Hepatocyte (in vitro differentiated cells): ENCODE results near the gene AKIP1. TPM values are rescaled to one million over a fixed set of nuclear protein-coding genes. Genes with fewer than 3 reads are reported as not detected.

Source experiments
- DNase-seq: peaks from one replicate; pipeline ENCODE4 v3.0.0-alpha.2; 2016; ENCODE audit warnings: low spot score
- H2AFZ ChIP-seq: fragments of 200-600 bp; sonication (generic); 2 replicates; pipeline ENCODE4 v1.6.0; 2016; ENCODE audit warnings: antibody characterized with exemption, mild to moderate bottlenecking
- H3K27ac ChIP-seq: fragments of 200-600 bp; sonication (generic); 2 replicates; pipeline ENCODE4 v1.5.1; 2016; ENCODE audit warnings: mild to moderate bottlenecking
- H3K27me3 ChIP-seq: fragments of 200-600 bp; sonication (generic); 2 replicates; pipeline ENCODE4 v1.6.1; 2016
- H3K36me3 ChIP-seq: fragments of 200-600 bp; sonication (generic); replicated peaks from 2 replicates; pipeline ENCODE4 v1.5.1; 2016; ENCODE audit warnings: low read depth; ENCODE audit not compliant: insufficient read depth
- H3K4me1 ChIP-seq: fragments of 200-600 bp; sonication (generic); 2 replicates; pipeline ENCODE4 v1.5.1; 2016; ENCODE audit warnings: mild to moderate bottlenecking, moderate library complexity; ENCODE audit not compliant: insufficient read depth
- H3K4me2 ChIP-seq: fragments of 200-600 bp; sonication (generic); 2 replicates; pipeline ENCODE4 v1.6.0; 2016
- H3K4me3 ChIP-seq: fragments of 200-600 bp; sonication (generic); 2 replicates; pipeline ENCODE4 v1.5.1; 2016; ENCODE audit warnings: mild to moderate bottlenecking
- H3K79me2 ChIP-seq: fragments of 200-600 bp; sonication (generic); 2 replicates; pipeline ENCODE4 v1.6.0; 2017; ENCODE audit warnings: mild to moderate bottlenecking
- H3K9me2 ChIP-seq: fragments of 200-600 bp; sonication (generic); replicated peaks from 2 replicates; pipeline ENCODE4 v1.6.0; 2017; ENCODE audit warnings: mild to moderate bottlenecking; ENCODE audit not compliant: insufficient read depth
- H3K9me3 ChIP-seq: fragments of 200-600 bp; sonication (generic); 2 replicates; pipeline ENCODE4 v1.5.1; 2016; ENCODE audit warnings: low read depth, mild to moderate bottlenecking
- H4K20me1 ChIP-seq: fragments of 200-600 bp; sonication (generic); 2 replicates; pipeline ENCODE4 v1.6.0; 2016; ENCODE audit warnings: mild to moderate bottlenecking; ENCODE audit not compliant: insufficient read depth, poor library complexity, severe bottlenecking
- EZH2 ChIP-seq: fragments of 200-600 bp; sonication (generic); IDR thresholded peaks from 2 replicates; pipeline ENCODE4 v1.6.1; 2016; ENCODE audit warnings: antibody characterized with exemption, mild to moderate bottlenecking, borderline replicate concordance
- EZH2phosphoT487 ChIP-seq: fragments of 200-600 bp; sonication (generic); IDR thresholded peaks from one replicate; pipeline ENCODE4 v1.6.1; 2018; ENCODE audit warnings: antibody characterized with exemption, mild to moderate bottlenecking, low read depth, moderate library complexity; ENCODE audit not compliant: unreplicated experiment, severe bottlenecking
- WGBS: methylation state at CpG from one replicate; pipeline ENCODE4 v1.1.6; 2016; ENCODE audit warnings: low lambda C conversion rate; ENCODE audit errors: missing lambda C conversion rate; 5-methylcytosine and 5-hydroxymethylcytosine counted together
- polyA plus RNA-seq: library from polyadenylated mRNA; unstranded; fragments of >200 nt; fragmentation: Nextera tagmentation; extraction: Ambion mirVana; gene quantifications from 2 replicates; pipeline ENCODE4 v1.2.1, GENCODE V29; 2016
- total RNA-seq: library from RNA; depleted of rRNA; stranded (reverse); fragments of >200 nt; gene quantifications from 2 replicates; pipeline ENCODE4 v1.2.3, GENCODE V29; 2014
- TF ChIP-seq, protein P1 (sequence below): fragments of 200-600 bp; sonication (generic); IDR thresholded peaks from 2 replicates; pipeline ENCODE4 v1.5.1; 2016; ENCODE audit warnings: antibody characterized with exemption, mild to moderate bottlenecking; ENCODE audit not compliant: poor library complexity

Gene AKIP1
- total and polyA plus RNA-seq, 2 experiments from 2014 or later: 31.3 to 32.2 TPM

DNA sequence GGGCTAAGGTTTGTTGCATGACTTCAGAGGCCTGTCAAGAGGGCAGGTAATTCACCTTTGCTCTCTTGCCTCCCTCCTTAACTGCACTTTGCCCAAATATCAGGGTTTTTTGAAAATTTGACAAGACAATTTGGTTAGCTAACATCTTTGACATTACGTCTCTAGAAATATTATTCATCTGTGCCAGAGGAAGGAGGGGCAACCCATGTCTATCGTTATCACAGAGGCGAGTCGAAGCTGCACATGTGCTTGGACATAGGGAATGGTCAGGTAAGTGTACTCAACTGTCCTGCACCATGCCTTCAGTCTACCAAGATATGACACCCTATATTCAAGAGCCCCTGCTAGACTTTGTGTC lies 3.7 kb downstream of the AKIP1 start:
- Histone ChIP-seq H3K79me2 (peaks cover 23% of the 10 kb centered on the region), H3K36me3 (no peaks in the 10 kb centered on the region), H3K4me1 (peaks cover 31% of the 10 kb centered on the region), H3K27ac (no peak overlapping the region), H3K27me3 (no peaks in the 10 kb centered on the region), H3K9me3 (no peaks in the 10 kb centered on the region), H2AFZ (no peak overlapping the region), H4K20me1 (no peaks in the 10 kb centered on the region), H3K4me2 (peak overlapping the region; percentile 61), H3K9me2 (no peaks in the 10 kb centered on the region), H3K4me3 (no peak overlapping the region)
- WGBS: 91% methylated on average over 4 of the region's 4 CpGs
- DNase-seq: no peak
- TF ChIP-seq, protein P1, sequence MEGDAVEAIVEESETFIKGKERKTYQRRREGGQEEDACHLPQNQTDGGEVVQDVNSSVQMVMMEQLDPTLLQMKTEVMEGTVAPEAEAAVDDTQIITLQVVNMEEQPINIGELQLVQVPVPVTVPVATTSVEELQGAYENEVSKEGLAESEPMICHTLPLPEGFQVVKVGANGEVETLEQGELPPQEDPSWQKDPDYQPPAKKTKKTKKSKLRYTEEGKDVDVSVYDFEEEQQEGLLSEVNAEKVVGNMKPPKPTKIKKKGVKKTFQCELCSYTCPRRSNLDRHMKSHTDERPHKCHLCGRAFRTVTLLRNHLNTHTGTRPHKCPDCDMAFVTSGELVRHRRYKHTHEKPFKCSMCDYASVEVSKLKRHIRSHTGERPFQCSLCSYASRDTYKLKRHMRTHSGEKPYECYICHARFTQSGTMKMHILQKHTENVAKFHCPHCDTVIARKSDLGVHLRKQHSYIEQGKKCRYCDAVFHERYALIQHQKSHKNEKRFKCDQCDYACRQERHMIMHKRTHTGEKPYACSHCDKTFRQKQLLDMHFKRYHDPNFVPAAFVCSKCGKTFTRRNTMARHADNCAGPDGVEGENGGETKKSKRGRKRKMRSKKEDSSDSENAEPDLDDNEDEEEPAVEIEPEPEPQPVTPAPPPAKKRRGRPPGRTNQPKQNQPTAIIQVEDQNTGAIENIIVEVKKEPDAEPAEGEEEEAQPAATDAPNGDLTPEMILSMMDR: no peak
- TF ChIP-seq EZH2phosphoT487 (no peak), EZH2 (no peak)

DNA sequence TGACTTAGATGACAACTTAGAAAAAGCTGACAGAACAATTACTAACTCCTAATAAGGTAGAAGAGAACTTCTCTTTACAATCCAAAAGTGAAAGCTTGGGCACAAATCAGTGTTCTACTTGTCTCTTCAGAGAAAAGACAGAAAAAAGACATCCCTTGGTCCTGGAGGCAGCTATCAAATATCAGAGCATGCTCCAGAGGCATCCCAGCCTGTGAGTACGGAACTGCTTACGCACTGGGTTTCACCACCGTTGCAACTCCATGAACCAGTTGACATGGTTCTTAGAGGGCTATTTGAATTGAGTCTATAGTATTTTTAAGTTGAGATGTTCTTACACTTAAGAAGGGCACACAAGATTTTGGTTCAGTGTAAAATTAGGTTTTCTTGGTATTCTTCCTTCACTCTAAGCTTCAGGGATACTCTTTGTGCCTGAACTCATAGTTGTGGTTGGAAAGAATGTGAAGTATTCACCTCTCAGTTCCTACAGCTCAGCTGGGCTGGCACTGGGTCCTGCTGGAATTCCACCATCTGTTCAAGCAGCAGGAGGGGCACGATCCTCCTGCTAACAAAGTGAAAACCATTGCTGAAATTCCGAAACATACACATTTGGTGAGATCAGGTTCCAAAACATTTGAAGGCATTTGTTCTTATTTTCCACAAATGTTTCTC lies 6.3 kb downstream of the AKIP1 start:
- Histone ChIP-seq H3K27me3 (no peaks in the 10 kb centered on the region), H3K4me2 (peak overlapping the region; percentile 59), H3K27ac (peak overlapping the region; percentile 79), H3K9me2 (no peaks in the 10 kb centered on the region), H2AFZ (no peak overlapping the region), H4K20me1 (no peaks in the 10 kb centered on the region), H3K9me3 (no peaks in the 10 kb centered on the region), H3K79me2 (peaks cover 19% of the 10 kb centered on the region), H3K36me3 (no peaks in the 10 kb centered on the region), H3K4me1 (peaks cover 22% of the 10 kb centered on the region), H3K4me3 (no peak overlapping the region)
- peak; percentile 62 for DNase-seq
- 50% methylated on average over 5 of the region's 5 CpGs for WGBS
- TF ChIP-seq EZH2 (no peak), EZH2phosphoT487 (no peak)
- TF ChIP-seq, protein P1: no peak

DNA sequence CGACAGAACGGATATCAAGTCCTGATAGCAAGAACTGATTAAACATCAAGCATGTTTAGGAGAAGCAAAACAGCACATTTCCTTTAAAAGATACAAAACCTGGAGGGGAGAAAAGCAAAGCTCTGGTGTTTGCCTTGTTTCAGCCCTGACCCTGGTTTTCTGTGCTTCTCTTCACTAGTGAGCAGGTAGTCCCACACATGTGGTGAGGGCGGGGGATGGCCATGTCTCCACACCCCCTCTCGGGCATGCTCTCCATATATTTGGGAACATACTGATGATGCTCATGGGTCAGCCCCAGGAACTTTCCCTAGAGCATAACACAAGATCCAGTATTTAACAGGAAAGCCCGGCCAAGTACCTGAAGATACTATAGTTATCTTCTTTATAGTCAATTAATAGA lies 11.7 kb downstream of the AKIP1 start:
- no peak for DNase-seq
- no peaks in the 10 kb centered on the region for H3K9me3 ChIP-seq
- H3K4me1 ChIP-seq: no peaks in the 10 kb centered on the region
- no peaks in the 10 kb centered on the region for H3K27me3 ChIP-seq
- no peaks in the 10 kb centered on the region for H3K79me2 ChIP-seq
- H3K4me2 ChIP-seq: no peak overlapping the region
- no peak overlapping the region for H3K27ac ChIP-seq
- no peak overlapping the region for H3K4me3 ChIP-seq
- no peaks in the 10 kb centered on the region for H3K36me3 ChIP-seq
- 92% methylated on average over 5 of the region's 5 CpGs for WGBS
- no peak overlapping the region for H2AFZ ChIP-seq
- no peaks in the 10 kb centered on the region for H3K9me2 ChIP-seq
- TF ChIP-seq EZH2: no peak
- TF ChIP-seq, protein P1: no peak
- TF ChIP-seq EZH2phosphoT487: no peak
- no peaks in the 10 kb centered on the region for H4K20me1 ChIP-seq

DNA sequence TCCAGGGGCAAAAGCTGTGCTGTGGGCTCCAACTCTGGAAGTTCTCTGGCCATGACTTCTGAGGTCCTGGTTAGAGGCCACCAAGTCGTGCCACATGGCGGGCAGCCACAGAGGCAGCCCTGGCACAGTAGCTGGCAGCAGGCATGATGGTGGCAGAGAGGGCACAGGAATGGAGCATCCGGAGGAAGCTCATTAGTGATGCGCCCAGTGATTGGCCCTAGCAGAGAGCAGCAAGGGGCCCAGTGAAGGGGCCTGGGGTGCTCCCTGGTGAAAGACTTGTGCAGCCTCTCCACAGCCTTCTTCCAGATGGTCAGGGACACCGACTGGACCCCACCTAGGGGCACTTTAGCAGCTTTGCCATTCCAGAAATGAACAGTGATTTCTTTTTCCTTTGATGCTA lies 14.7 kb downstream of the AKIP1 start:
- Histone ChIP-seq H3K9me2 (no peaks in the 10 kb centered on the region), H3K27me3 (no peaks in the 10 kb centered on the region), H3K27ac (no peak overlapping the region), H3K4me3 (no peak overlapping the region), H3K9me3 (no peaks in the 10 kb centered on the region), H3K79me2 (no peaks in the 10 kb centered on the region), H3K4me2 (no peak overlapping the region), H4K20me1 (no peaks in the 10 kb centered on the region), H3K36me3 (no peaks in the 10 kb centered on the region), H3K4me1 (no peaks in the 10 kb centered on the region), H2AFZ (no peak overlapping the region)
- no peak for DNase-seq
- TF ChIP-seq EZH2: no peak
- TF ChIP-seq EZH2phosphoT487: no peak
- TF ChIP-seq, protein P1: no peak
- 100% methylated on average over 5 of the region's 5 CpGs for WGBS
